Measurements from ENCODE around the gene ATP13A3.

GRCh38 chr3:194484614-194485013 lies 2.2 kb downstream of the ATP13A3 start:
- TF ChIP-seq BHLHE40 (IDR thresholded peaks at IDR 0.05; ENCODE audit: borderline replicate concordance) (no peak), FOXK2 (IDR thresholded peaks at IDR 0.05) (no peak), ZNF384 (IDR thresholded peaks at IDR 0.05) (no peak), FOXA1 (IDR thresholded peaks at IDR 0.05) (no peak), CTBP1 (IDR thresholded peaks at IDR 0.05; ENCODE audit: borderline replicate concordance) (no peak), NFRKB (IDR thresholded peaks at IDR 0.05) (no peak), TARDBP (IDR thresholded peaks at IDR 0.05) (no peak), L3MBTL2 (conservative IDR thresholded peaks at IDR 0.05) (no peak), SP1 (IDR thresholded peaks at IDR 0.05) (no peak), HDGF (IDR thresholded peaks at IDR 0.05; ENCODE audit: borderline replicate concordance) (no peak), FOXM1 (IDR thresholded peaks at IDR 0.05; ENCODE audit: borderline replicate concordance) (no peak), ELF4 (IDR thresholded peaks at IDR 0.05) (no peak)

Data from HEK293T (cell line).